Measurements from ENCODE around the gene EIF4A2. TPM values are rescaled to one million over a fixed set of nuclear protein-coding genes. Genes with fewer than 3 reads are reported as not detected.

Gene EIF4A2
- total RNA-seq = 240 and 273 TPM in 2 replicates

GRCh38 chr3:186783058-186783730, at the start of gene EIF4A2:
Gene EIF4A2 (plus strand): TSS chr3:186783577. CDS start chr3:186783611, 34 bp downstream.

DNA sequence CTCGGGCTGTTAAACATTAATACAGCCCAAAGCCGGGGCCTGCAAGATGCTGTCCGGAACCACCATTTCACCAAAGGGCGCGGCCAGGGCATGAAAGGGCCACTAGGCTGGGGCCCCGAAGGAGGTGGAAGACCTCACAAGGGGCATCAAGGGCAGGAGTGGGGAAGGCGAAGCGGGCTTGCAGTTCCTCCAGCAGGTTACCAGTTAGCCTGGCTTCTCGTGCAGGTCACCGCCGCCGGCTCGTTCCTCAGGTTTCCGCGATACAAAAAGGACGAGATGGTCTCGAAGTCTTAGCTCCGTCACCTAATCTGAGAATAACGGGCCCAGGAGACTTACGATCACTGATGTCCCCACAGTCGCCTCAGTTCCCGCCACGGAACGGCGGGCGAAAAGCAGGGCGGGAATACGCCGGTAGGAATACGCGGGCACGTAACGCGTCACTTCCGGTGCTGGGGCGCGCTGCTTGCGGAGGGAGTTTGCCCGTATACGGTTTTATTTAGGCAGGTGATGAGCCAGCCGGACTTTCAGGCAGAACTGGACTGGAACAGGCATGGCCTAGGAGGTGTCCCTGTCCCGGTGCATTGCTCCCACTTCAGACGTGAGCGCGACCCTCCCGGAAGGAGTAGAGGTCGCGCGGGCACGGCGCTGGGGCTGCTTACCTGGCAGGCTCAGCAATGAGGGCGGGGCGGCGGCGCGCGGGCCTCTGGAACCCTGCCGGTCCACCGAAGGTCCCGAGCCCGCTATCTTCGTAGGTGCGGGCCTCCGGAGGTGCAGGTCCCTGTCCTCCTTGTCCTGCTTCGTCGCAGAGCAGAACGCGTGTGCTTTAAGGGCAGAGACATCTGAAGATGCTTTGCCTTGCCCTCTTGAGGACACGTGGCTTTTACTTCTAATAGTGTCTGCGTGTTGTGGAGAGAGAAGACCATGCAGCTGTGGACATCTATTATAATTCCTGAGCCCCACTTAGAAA, 23.0 kb downstream of the EIF4A2 start, which contains the start of gene RFC4:
Gene RFC4, minus strand, starts transcription at position 394 of the 967 bp plus-strand sequence. CDS start 1,769 bp downstream, outside the sequence.

Other genes starting within 250 kb of the EIF4A2 start
- 0.65 and 1.1 TPM in 2 replicates for gene CRYGS, start 239.2 kb upstream of the EIF4A2 start, total RNA-seq
- gene TBCCD1, start 216.2 kb upstream of the EIF4A2 start, total RNA-seq = 11.6 and 15.7 TPM in 2 replicates
- gene DNAJB11, start 212.9 kb upstream of the EIF4A2 start, total RNA-seq = 59.5 and 63.9 TPM in 2 replicates
- not detected in 2 replicates for gene AHSG, start 170.5 kb upstream of the EIF4A2 start, total RNA-seq
- not detected in 2 replicates for gene FETUB, start 143.2 kb upstream of the EIF4A2 start, total RNA-seq
- gene HRG, start 117.6 kb upstream of the EIF4A2 start, total RNA-seq = not detected in 2 replicates
- not detected in 2 replicates for gene KNG1, start 66.2 kb upstream of the EIF4A2 start, total RNA-seq
- gene RFC4, start 22.9 kb downstream of the EIF4A2 start, total RNA-seq = 25.6 and 30.1 TPM in 2 replicates
- not detected in 2 replicates for gene ADIPOQ, start 59.1 kb downstream of the EIF4A2 start, total RNA-seq
- 5.5 and 7.4 TPM in 2 replicates for gene ST6GAL1, start 146.9 kb downstream of the EIF4A2 start, total RNA-seq